GM23338 (cell line): ENCODE results near the gene ART1. TPM values are rescaled to one million over a fixed set of nuclear protein-coding genes. Genes with fewer than 3 reads are reported as not detected.
A peak's percentile ranks its signal among the peaks of the same experiment; 100 is the strongest.
"Not testable (repeated sequence)": the region's sequence is repeated elsewhere in the genome, so short reads cannot be mapped to it uniquely, and the experiment has no call there.

Source experiments
- ATAC-seq: fragments of 200-7000 bp; cut with Tn5 transposase; 3 replicates; pipeline ENCODE4 v1.9.1; 2020
- DNase-seq: peaks from one replicate; pipeline ENCODE4 v3.0.0-alpha.2; 2015; ENCODE audit warnings: low spot score
- H2AFZ ChIP-seq: fragments of 200-600 bp; sonication (generic); 2 replicates; pipeline ENCODE4 v1.8.0; 2016; ENCODE audit warnings: antibody characterized with exemption, mild to moderate bottlenecking, moderate library complexity
- H3F3A ChIP-seq: fragments of 200-600 bp; sonication (generic); replicated peaks from 2 replicates; pipeline ENCODE4 v1.8.0; 2017; ENCODE audit warnings: antibody characterized with exemption, mixed run types, low read depth
- H3K27ac ChIP-seq: fragments of 200-600 bp; sonication (generic); 2 replicates; pipeline ENCODE4 v1.6.1; 2016; ENCODE audit warnings: low read depth
- H3K27me3 ChIP-seq: fragments of 200-600 bp; sonication (generic); 2 replicates; pipeline ENCODE4 v1.8.0; 2016; ENCODE audit warnings: mild to moderate bottlenecking, mixed run types, moderate library complexity; ENCODE audit not compliant: insufficient read depth
- H3K36me3 ChIP-seq: fragments of 200-600 bp; sonication (generic); 2 replicates; pipeline ENCODE4 v1.8.0; 2016; ENCODE audit warnings: mild to moderate bottlenecking; ENCODE audit not compliant: insufficient read depth
- H3K4me1 ChIP-seq: fragments of 200-600 bp; sonication (generic); 2 replicates; pipeline ENCODE4 v1.8.0; 2016; ENCODE audit warnings: mild to moderate bottlenecking, moderate library complexity; ENCODE audit not compliant: insufficient read depth
- H3K4me2 ChIP-seq: fragments of 200-600 bp; sonication (generic); 2 replicates; pipeline ENCODE4 v1.7.1; 2017; ENCODE audit warnings: mixed run types
- H3K4me3 ChIP-seq: fragments of 200-600 bp; sonication (generic); 2 replicates; pipeline ENCODE4 v1.6.1; 2016; ENCODE audit warnings: mixed run types
- H3K79me2 ChIP-seq: fragments of 200-600 bp; sonication (generic); replicated peaks from 2 replicates; pipeline ENCODE4 v1.8.0; 2017; ENCODE audit warnings: mild to moderate bottlenecking; ENCODE audit not compliant: insufficient read depth
- H3K9me2 ChIP-seq: fragments of 200-600 bp; sonication (generic); 2 replicates; pipeline ENCODE4 v1.8.0; 2017; ENCODE audit not compliant: insufficient read depth
- H4K20me1 ChIP-seq: fragments of 200-600 bp; sonication (generic); replicated peaks from 2 replicates; pipeline ENCODE4 v1.8.0; 2017; ENCODE audit warnings: mild to moderate bottlenecking; ENCODE audit not compliant: insufficient read depth
- H3K27ac Mint-ChIP-seq: 2 replicates; pipeline ENCODE4 v1.8.0; 2020; ENCODE audit warnings: inconsistent platforms, mild to moderate bottlenecking, moderate library complexity, mixed read lengths
- H3K27me3 Mint-ChIP-seq: 3 replicates; pipeline ENCODE4 v1.8.0; 2022; ENCODE audit warnings: low read depth, mild to moderate bottlenecking, moderate library complexity, mixed read lengths, inconsistent platforms; ENCODE audit not compliant: insufficient read depth, poor library complexity
- H3K36me3 Mint-ChIP-seq: 3 replicates; pipeline ENCODE4 v1.8.0; 2021; ENCODE audit warnings: low read depth, mild to moderate bottlenecking, inconsistent platforms, moderate library complexity, mixed read lengths
- H3K4me1 Mint-ChIP-seq: 3 replicates; pipeline ENCODE4 v1.8.0; 2020; ENCODE audit warnings: mild to moderate bottlenecking, inconsistent platforms, mixed read lengths
- H3K4me3 Mint-ChIP-seq: 3 replicates; pipeline ENCODE4 v1.8.0; 2021; ENCODE audit warnings: moderate library complexity, mild to moderate bottlenecking, inconsistent platforms, mixed read lengths
- H3K9me3 Mint-ChIP-seq: 3 replicates; pipeline ENCODE4 v1.8.0; 2020; ENCODE audit warnings: moderate library complexity, mild to moderate bottlenecking, inconsistent platforms, mixed read lengths
- CREB1 ChIP-seq: fragments of 250-450 bp; sonication (Bioruptor Pico); IDR thresholded peaks from 2 replicates; pipeline ENCODE4 v1.5.0; 2020; ENCODE audit warnings: low read depth, mild to moderate bottlenecking, moderate library complexity
- CTCF ChIP-seq, 2 experiments: fragments of 200-600 bp in 1 of 2; sonication (generic) in 1 of 2; conservative IDR thresholded peaks; 2 replicates each; pipeline versions ENCODE4 v1.5.1 to v1.6.1; 2016 to 2017; ENCODE audit warnings: antibody characterized with exemption in 2 of 2, low read depth in 2 of 2, mild to moderate bottlenecking in 2 of 2, moderate library complexity in 1 of 2
- EZH2phosphoT487 ChIP-seq: fragments of 200-600 bp; sonication (generic); IDR thresholded peaks from one replicate; pipeline ENCODE4 v1.8.1; 2018; ENCODE audit warnings: antibody characterized with exemption; ENCODE audit not compliant: unreplicated experiment
- JUNB ChIP-seq: IDR thresholded peaks from one replicate; pipeline ENCODE4 v1.6.1; 2016; ENCODE audit warnings: antibody characterized with exemption; ENCODE audit not compliant: unreplicated experiment
- NANOG ChIP-seq: IDR thresholded peaks from 2 replicates; pipeline ENCODE4 v1.6.1; 2016; ENCODE audit warnings: antibody characterized with exemption, borderline replicate concordance
- POLR2AphosphoS5 ChIP-seq: IDR thresholded peaks from 2 replicates; pipeline ENCODE4 v1.6.1; 2016; ENCODE audit warnings: antibody characterized with exemption, low read depth
- REST ChIP-seq: IDR thresholded peaks from one replicate; pipeline ENCODE4 v1.6.1; 2018; ENCODE audit warnings: antibody characterized with exemption; ENCODE audit not compliant: unreplicated experiment
- STAT1 ChIP-seq: IDR thresholded peaks from one replicate; pipeline ENCODE4 v1.6.1; 2016; ENCODE audit warnings: antibody characterized with exemption; ENCODE audit not compliant: unreplicated experiment
- ZNF331 ChIP-seq: fragments of 250-450 bp; sonication (Bioruptor Pico); IDR thresholded peaks from 2 replicates; pipeline ENCODE4 v1.5.0; 2020; ENCODE audit warnings: low read depth, mild to moderate bottlenecking, moderate library complexity
- ZNF462 ChIP-seq: fragments of 250-450 bp; sonication (Bioruptor Pico); IDR thresholded peaks from 2 replicates; pipeline ENCODE4 v1.5.0; 2020; ENCODE audit warnings: mild to moderate bottlenecking, moderate library complexity
- polyA plus RNA-seq: library from polyadenylated mRNA; unstranded; fragments of >200 nt; fragmentation: Nextera tagmentation; extraction: Ambion mirVana; gene quantifications from 2 replicates; pipeline ENCODE4 v1.2.1, GENCODE V29; 2016
- total RNA-seq: library from RNA; depleted of rRNA; stranded (reverse); fragments of >200 nt; shearing (Covaris generic); gene quantifications from 2 replicates; pipeline ENCODE4 v1.2.3, GENCODE V29; 2014

ART1 gene
- total and polyA plus RNA-seq, 2 experiments from 2014 or later: not detected

GRCh38 chr11:3643102-3643546 lies 1.8 kb upstream of the ART1 start:
- H3K9me2 ChIP-seq, H3K36me3 ChIP-seq, H4K20me1 ChIP-seq, H3K4me1 ChIP-seq, H3K4me1 Mint-ChIP-seq, H3K27me3 ChIP-seq, H3K79me2 ChIP-seq: not testable (repeated sequence)
- Mint-ChIP-seq H3K27me3 (peaks cover 33% of the 10 kb centered on the region), H3K36me3 (peaks cover 24% of the 10 kb centered on the region), H3K4me3 (peak overlapping the region; percentile 88), H3K27ac (peak overlapping the region; percentile 97), H3K9me3 (peaks cover 30% of the 10 kb centered on the region)
- Histone ChIP-seq H3F3A (peaks cover 12% of the 10 kb centered on the region; the same call in 1 of the 2 replicates), H3K27ac (peak overlapping the region; percentile 98), H2AFZ (peak overlapping the region; percentile 86), H3K4me3 (peak overlapping the region; percentile 57), H3K4me2 (peak overlapping the region; percentile 94)
- ATAC-seq (peak; percentile 2), DNase-seq (peak; percentile 28)

- no peaks in the 10 kb centered on the region for H3K36me3 ChIP-seq
- Mint-ChIP-seq H3K9me3 (peaks cover 48% of the 10 kb centered on the region), H3K36me3 (peaks cover 28% of the 10 kb centered on the region), H3K4me3 (no peak overlapping the region), H3K27ac (no peak overlapping the region), H3K4me1 (peaks cover 13% of the 10 kb centered on the region), H3K27me3 (peaks cover 27% of the 10 kb centered on the region)
- no peaks in the 10 kb centered on the region for H3K79me2 ChIP-seq
- H2AFZ ChIP-seq: no peak overlapping the region
- DNase-seq (no peak), ATAC-seq (no peak)
- H3K27me3 ChIP-seq: peaks cover 8% of the 10 kb centered on the region; the same call in 1 of the 2 replicates
- no peak overlapping the region for H3K27ac ChIP-seq
- H3K4me3 ChIP-seq: no peak overlapping the region
- TF ChIP-seq JUNB: no peak
- TF ChIP-seq CREB1: no peak
- TF ChIP-seq ZNF331 (CRISPR knock-in tag): no peak
- TF ChIP-seq REST: no peak
- TF ChIP-seq POLR2AphosphoS5: no peak
- no peak for TF ChIP-seq STAT1
- no peak for TF ChIP-seq CTCF (conservative IDR thresholded peaks at IDR 0.05; ENCODE audit: low read depth in 2 of 2)
- no peak for TF ChIP-seq ZNF462
- no peak for TF ChIP-seq NANOG
- TF ChIP-seq EZH2phosphoT487: no peak
- H3K4me1 ChIP-seq: no peaks in the 10 kb centered on the region; the same call in 1 of the 2 replicates
- no peak overlapping the region for H3K4me2 ChIP-seq
- H3K9me2 ChIP-seq: no peaks in the 10 kb centered on the region
- H4K20me1 ChIP-seq: no peaks in the 10 kb centered on the region
- H3F3A ChIP-seq: peaks cover 12% of the 10 kb centered on the region; the same call in 1 of the 2 replicates
These were observed 624 bp downstream of the ART1 start for GRCh38 chr11:3645552-3645951.
